GM23338 (cell line): Measurements from ENCODE around the gene ZEB2. TPM values are rescaled to one million over a fixed set of nuclear protein-coding genes. Genes with fewer than 3 reads are reported as not detected.

Experiments
- ATAC-seq: fragments of 200-7000 bp; cut with Tn5 transposase; 3 replicates; pipeline ENCODE4 v1.9.1; 2020
- DNase-seq: peaks from one replicate; pipeline ENCODE4 v3.0.0-alpha.2; 2015; ENCODE audit warnings: low spot score
- H2AFZ ChIP-seq: fragments of 200-600 bp; sonication (generic); 2 replicates; pipeline ENCODE4 v1.8.0; 2016; ENCODE audit warnings: antibody characterized with exemption, mild to moderate bottlenecking, moderate library complexity
- H3F3A ChIP-seq: fragments of 200-600 bp; sonication (generic); replicated peaks from 2 replicates; pipeline ENCODE4 v1.8.0; 2017; ENCODE audit warnings: antibody characterized with exemption, mixed run types, low read depth
- H3K27ac ChIP-seq: fragments of 200-600 bp; sonication (generic); 2 replicates; pipeline ENCODE4 v1.6.1; 2016; ENCODE audit warnings: low read depth
- H3K27me3 ChIP-seq: fragments of 200-600 bp; sonication (generic); 2 replicates; pipeline ENCODE4 v1.8.0; 2016; ENCODE audit warnings: mild to moderate bottlenecking, mixed run types, moderate library complexity; ENCODE audit not compliant: insufficient read depth
- H3K36me3 ChIP-seq: fragments of 200-600 bp; sonication (generic); 2 replicates; pipeline ENCODE4 v1.8.0; 2016; ENCODE audit warnings: mild to moderate bottlenecking; ENCODE audit not compliant: insufficient read depth
- H3K4me1 ChIP-seq: fragments of 200-600 bp; sonication (generic); 2 replicates; pipeline ENCODE4 v1.8.0; 2016; ENCODE audit warnings: mild to moderate bottlenecking, moderate library complexity; ENCODE audit not compliant: insufficient read depth
- H3K4me2 ChIP-seq: fragments of 200-600 bp; sonication (generic); 2 replicates; pipeline ENCODE4 v1.7.1; 2017; ENCODE audit warnings: mixed run types
- H3K4me3 ChIP-seq: fragments of 200-600 bp; sonication (generic); 2 replicates; pipeline ENCODE4 v1.6.1; 2016; ENCODE audit warnings: mixed run types
- H3K79me2 ChIP-seq: fragments of 200-600 bp; sonication (generic); replicated peaks from 2 replicates; pipeline ENCODE4 v1.8.0; 2017; ENCODE audit warnings: mild to moderate bottlenecking; ENCODE audit not compliant: insufficient read depth
- H3K9me2 ChIP-seq: fragments of 200-600 bp; sonication (generic); 2 replicates; pipeline ENCODE4 v1.8.0; 2017; ENCODE audit not compliant: insufficient read depth
- H4K20me1 ChIP-seq: fragments of 200-600 bp; sonication (generic); replicated peaks from 2 replicates; pipeline ENCODE4 v1.8.0; 2017; ENCODE audit warnings: mild to moderate bottlenecking; ENCODE audit not compliant: insufficient read depth
- H3K27ac Mint-ChIP-seq: 2 replicates; pipeline ENCODE4 v1.8.0; 2020; ENCODE audit warnings: inconsistent platforms, mild to moderate bottlenecking, moderate library complexity, mixed read lengths
- H3K27me3 Mint-ChIP-seq: 3 replicates; pipeline ENCODE4 v1.8.0; 2022; ENCODE audit warnings: low read depth, mild to moderate bottlenecking, moderate library complexity, mixed read lengths, inconsistent platforms; ENCODE audit not compliant: insufficient read depth, poor library complexity
- H3K36me3 Mint-ChIP-seq: 3 replicates; pipeline ENCODE4 v1.8.0; 2021; ENCODE audit warnings: low read depth, mild to moderate bottlenecking, inconsistent platforms, moderate library complexity, mixed read lengths
- H3K4me1 Mint-ChIP-seq: 3 replicates; pipeline ENCODE4 v1.8.0; 2020; ENCODE audit warnings: mild to moderate bottlenecking, inconsistent platforms, mixed read lengths
- H3K4me3 Mint-ChIP-seq: 3 replicates; pipeline ENCODE4 v1.8.0; 2021; ENCODE audit warnings: moderate library complexity, mild to moderate bottlenecking, inconsistent platforms, mixed read lengths
- H3K9me3 Mint-ChIP-seq: 3 replicates; pipeline ENCODE4 v1.8.0; 2020; ENCODE audit warnings: moderate library complexity, mild to moderate bottlenecking, inconsistent platforms, mixed read lengths
- CREB1 ChIP-seq: fragments of 250-450 bp; sonication (Bioruptor Pico); IDR thresholded peaks from 2 replicates; pipeline ENCODE4 v1.5.0; 2020; ENCODE audit warnings: low read depth, mild to moderate bottlenecking, moderate library complexity
- EZH2 ChIP-seq: fragments of 200-600 bp; sonication (generic); IDR thresholded peaks from one replicate; pipeline ENCODE4 v1.8.0; 2017; ENCODE audit warnings: antibody characterized with exemption, mild to moderate bottlenecking, low read depth; ENCODE audit not compliant: unreplicated experiment
- EZH2phosphoT487 ChIP-seq: fragments of 200-600 bp; sonication (generic); IDR thresholded peaks from one replicate; pipeline ENCODE4 v1.8.1; 2018; ENCODE audit warnings: antibody characterized with exemption; ENCODE audit not compliant: unreplicated experiment
- JUNB ChIP-seq: IDR thresholded peaks from one replicate; pipeline ENCODE4 v1.6.1; 2016; ENCODE audit warnings: antibody characterized with exemption; ENCODE audit not compliant: unreplicated experiment
- NANOG ChIP-seq: IDR thresholded peaks from 2 replicates; pipeline ENCODE4 v1.6.1; 2016; ENCODE audit warnings: antibody characterized with exemption, borderline replicate concordance
- POLR2AphosphoS5 ChIP-seq: IDR thresholded peaks from 2 replicates; pipeline ENCODE4 v1.6.1; 2016; ENCODE audit warnings: antibody characterized with exemption, low read depth
- REST ChIP-seq: IDR thresholded peaks from one replicate; pipeline ENCODE4 v1.6.1; 2018; ENCODE audit warnings: antibody characterized with exemption; ENCODE audit not compliant: unreplicated experiment
- STAT1 ChIP-seq: IDR thresholded peaks from one replicate; pipeline ENCODE4 v1.6.1; 2016; ENCODE audit warnings: antibody characterized with exemption; ENCODE audit not compliant: unreplicated experiment
- ZNF114 ChIP-seq: fragments of 250-450 bp; sonication (Bioruptor Pico); IDR thresholded peaks from 2 replicates; pipeline ENCODE4 v1.5.0; 2020; ENCODE audit warnings: mild to moderate bottlenecking, moderate library complexity
- ZNF331 ChIP-seq: fragments of 250-450 bp; sonication (Bioruptor Pico); IDR thresholded peaks from 2 replicates; pipeline ENCODE4 v1.5.0; 2020; ENCODE audit warnings: low read depth, mild to moderate bottlenecking, moderate library complexity
- polyA plus RNA-seq: library from polyadenylated mRNA; unstranded; fragments of >200 nt; fragmentation: Nextera tagmentation; extraction: Ambion mirVana; gene quantifications from 2 replicates; pipeline ENCODE4 v1.2.1, GENCODE V29; 2016
- total RNA-seq: library from RNA; depleted of rRNA; stranded (reverse); fragments of >200 nt; shearing (Covaris generic); gene quantifications from 2 replicates; pipeline ENCODE4 v1.2.3, GENCODE V29; 2014
- TF ChIP-seq, protein P1 (sequence below), 2 experiments: fragments of 200-600 bp in 1 of 2; sonication (generic) in 1 of 2; conservative IDR thresholded peaks; 2 replicates each; pipeline versions ENCODE4 v1.5.1 to v1.6.1; 2016 to 2017; ENCODE audit warnings: antibody characterized with exemption in 2 of 2, low read depth in 2 of 2, mild to moderate bottlenecking in 2 of 2, moderate library complexity in 1 of 2
- TF ChIP-seq, protein P2 (sequence below): IDR thresholded peaks from 2 replicates; pipeline ENCODE4 v1.6.1; 2016; ENCODE audit warnings: antibody characterized with exemption

ZEB2 gene
- total and polyA plus RNA-seq, 2 experiments from 2014 or later, result 0.45 TPM; not detected in 1

DNA sequence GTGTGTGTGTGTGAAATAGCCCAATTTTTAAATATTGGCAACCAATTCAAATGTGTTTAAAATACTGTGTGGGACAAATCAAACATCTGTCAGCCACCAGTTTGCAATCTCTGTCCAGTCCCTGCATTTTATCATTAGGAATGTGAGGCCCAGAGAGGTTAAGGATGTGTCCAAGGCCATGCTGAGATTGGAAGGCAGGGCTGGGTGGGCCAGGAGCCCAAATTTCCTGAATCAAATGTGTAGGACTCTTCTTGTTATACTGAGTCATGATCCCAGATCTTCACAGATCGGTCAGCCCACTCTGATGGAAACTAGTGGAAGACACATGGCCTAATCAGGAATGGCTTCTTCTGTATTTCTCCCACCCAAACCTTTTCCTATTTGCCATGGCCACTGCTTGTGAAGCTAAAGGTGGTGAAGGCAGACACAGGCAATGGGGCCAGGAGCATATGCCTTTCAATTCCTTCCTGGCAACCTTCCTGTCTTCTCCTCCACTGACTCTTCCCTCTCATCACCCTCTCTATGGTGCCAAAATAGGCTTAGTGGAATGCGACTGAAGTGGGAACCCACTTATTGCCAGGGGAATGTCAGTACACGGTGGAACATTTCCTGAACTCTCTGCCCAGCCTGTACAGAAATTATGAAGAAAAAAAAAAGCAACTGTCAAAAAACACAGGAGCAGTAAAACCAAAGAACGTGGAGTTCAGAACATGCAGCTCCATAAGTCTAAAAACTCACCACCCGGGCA, 35.5 kb downstream of the ZEB2 start:
- Mint-ChIP-seq H3K4me1 (peaks cover 22% of the 10 kb centered on the region), H3K27ac (no peak overlapping the region), H3K9me3 (no peaks in the 10 kb centered on the region), H3K4me3 (no peak overlapping the region), H3K36me3 (no peaks in the 10 kb centered on the region), H3K27me3 (peaks cover 2% of the 10 kb centered on the region)
- Histone ChIP-seq H3F3A (no peaks in the 10 kb centered on the region), H3K27ac (no peak overlapping the region), H3K4me2 (no peak overlapping the region), H3K4me3 (no peak overlapping the region), H4K20me1 (no peaks in the 10 kb centered on the region), H3K27me3 (no peaks in the 10 kb centered on the region), H2AFZ (no peak overlapping the region), H3K79me2 (no peaks in the 10 kb centered on the region), H3K4me1 (peaks cover 18% of the 10 kb centered on the region), H3K9me2 (no peaks in the 10 kb centered on the region), H3K36me3 (no peaks in the 10 kb centered on the region)
- no peak for ATAC-seq
- TF ChIP-seq REST, result no peak
- TF ChIP-seq EZH2phosphoT487, result no peak
- TF ChIP-seq EZH2, result no peak
- no peak for DNase-seq

- DNase-seq, result no peak
- Histone ChIP-seq H3K36me3 (no peaks in the 10 kb centered on the region), H3K79me2 (no peaks in the 10 kb centered on the region), H3K9me2 (no peaks in the 10 kb centered on the region), H3F3A (no peaks in the 10 kb centered on the region), H3K4me2 (no peak overlapping the region), H2AFZ (no peak overlapping the region), H3K27me3 (no peaks in the 10 kb centered on the region), H4K20me1 (no peaks in the 10 kb centered on the region), H3K4me1 (peaks cover 45% of the 10 kb centered on the region), H3K4me3 (no peak overlapping the region), H3K27ac (no peak overlapping the region)
- H3K4me1 Mint-ChIP-seq, result peaks cover 43% of the 10 kb centered on the region
- no peaks in the 10 kb centered on the region for H3K9me3 Mint-ChIP-seq
- no peak overlapping the region for H3K27ac Mint-ChIP-seq
- peaks cover 2% of the 10 kb centered on the region for H3K27me3 Mint-ChIP-seq
- no peaks in the 10 kb centered on the region for H3K36me3 Mint-ChIP-seq
- no peak overlapping the region for H3K4me3 Mint-ChIP-seq
- no peak for ATAC-seq
- TF ChIP-seq, protein P1, sequence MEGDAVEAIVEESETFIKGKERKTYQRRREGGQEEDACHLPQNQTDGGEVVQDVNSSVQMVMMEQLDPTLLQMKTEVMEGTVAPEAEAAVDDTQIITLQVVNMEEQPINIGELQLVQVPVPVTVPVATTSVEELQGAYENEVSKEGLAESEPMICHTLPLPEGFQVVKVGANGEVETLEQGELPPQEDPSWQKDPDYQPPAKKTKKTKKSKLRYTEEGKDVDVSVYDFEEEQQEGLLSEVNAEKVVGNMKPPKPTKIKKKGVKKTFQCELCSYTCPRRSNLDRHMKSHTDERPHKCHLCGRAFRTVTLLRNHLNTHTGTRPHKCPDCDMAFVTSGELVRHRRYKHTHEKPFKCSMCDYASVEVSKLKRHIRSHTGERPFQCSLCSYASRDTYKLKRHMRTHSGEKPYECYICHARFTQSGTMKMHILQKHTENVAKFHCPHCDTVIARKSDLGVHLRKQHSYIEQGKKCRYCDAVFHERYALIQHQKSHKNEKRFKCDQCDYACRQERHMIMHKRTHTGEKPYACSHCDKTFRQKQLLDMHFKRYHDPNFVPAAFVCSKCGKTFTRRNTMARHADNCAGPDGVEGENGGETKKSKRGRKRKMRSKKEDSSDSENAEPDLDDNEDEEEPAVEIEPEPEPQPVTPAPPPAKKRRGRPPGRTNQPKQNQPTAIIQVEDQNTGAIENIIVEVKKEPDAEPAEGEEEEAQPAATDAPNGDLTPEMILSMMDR (conservative IDR thresholded peaks at IDR 0.05; ENCODE audit: low read depth in 2 of 2), result no peak
- TF ChIP-seq NANOG, result no peak
- TF ChIP-seq JUNB, result no peak
- no peak for TF ChIP-seq ZNF331 (CRISPR knock-in tag)
- TF ChIP-seq REST, result no peak
- TF ChIP-seq ZNF114, result no peak
- TF ChIP-seq EZH2phosphoT487, result no peak
- no peak for TF ChIP-seq EZH2
- TF ChIP-seq STAT1, result no peak
- TF ChIP-seq, protein P2, sequence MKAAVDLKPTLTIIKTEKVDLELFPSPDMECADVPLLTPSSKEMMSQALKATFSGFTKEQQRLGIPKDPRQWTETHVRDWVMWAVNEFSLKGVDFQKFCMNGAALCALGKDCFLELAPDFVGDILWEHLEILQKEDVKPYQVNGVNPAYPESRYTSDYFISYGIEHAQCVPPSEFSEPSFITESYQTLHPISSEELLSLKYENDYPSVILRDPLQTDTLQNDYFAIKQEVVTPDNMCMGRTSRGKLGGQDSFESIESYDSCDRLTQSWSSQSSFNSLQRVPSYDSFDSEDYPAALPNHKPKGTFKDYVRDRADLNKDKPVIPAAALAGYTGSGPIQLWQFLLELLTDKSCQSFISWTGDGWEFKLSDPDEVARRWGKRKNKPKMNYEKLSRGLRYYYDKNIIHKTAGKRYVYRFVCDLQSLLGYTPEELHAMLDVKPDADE, result no peak
- TF ChIP-seq CREB1, result no peak
- TF ChIP-seq POLR2AphosphoS5, result no peak
Measured at GRCh38 chr2:144481666-144482065, 38.3 kb downstream of the ZEB2 start.
